GM18511 (cell line): ENCODE measurements around the gene LMAN2L.
"Not testable (repeated sequence)": the region's sequence is repeated elsewhere in the genome, so short reads cannot be mapped to it uniquely, and the experiment has no call there.

ENCODE experiments used
- ATAC-seq: cut with Tn5 transposase; IDR thresholded peaks from one replicate; pipeline ENCODE4 v1.9.1; 2021; ENCODE audit warnings: mild to moderate bottlenecking, moderate library complexity; ENCODE audit not compliant: unreplicated experiment

The LMAN2L gene

DNA sequence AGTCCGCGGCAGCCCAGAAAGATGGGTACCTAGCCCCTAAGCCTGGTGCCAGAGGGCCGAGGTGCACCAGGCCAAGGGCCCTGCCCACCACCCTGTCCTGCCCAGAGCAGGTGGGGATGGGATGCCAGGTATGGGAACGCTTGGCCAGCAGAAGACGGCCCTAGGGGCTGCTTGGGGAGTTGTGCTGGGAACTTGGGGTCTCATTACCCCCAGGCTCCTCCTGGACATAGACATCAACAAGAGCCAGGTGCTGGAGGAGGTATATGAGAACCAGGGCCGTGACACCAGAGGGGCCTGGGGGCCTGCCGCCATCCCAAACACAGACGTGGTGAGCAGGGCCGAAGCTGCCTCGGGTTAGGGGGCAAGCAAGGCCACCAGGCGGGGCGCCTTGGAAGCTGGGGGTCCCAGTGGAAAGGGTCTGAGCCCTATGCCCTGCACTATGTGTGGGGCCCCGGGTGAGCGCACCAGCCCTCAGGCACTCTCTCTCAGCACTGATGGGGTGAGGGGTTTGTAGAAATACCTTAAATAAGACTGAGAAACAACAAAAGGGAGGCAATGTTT, 50.4 kb downstream of the LMAN2L start:
- no peak for ATAC-seq

DNA sequence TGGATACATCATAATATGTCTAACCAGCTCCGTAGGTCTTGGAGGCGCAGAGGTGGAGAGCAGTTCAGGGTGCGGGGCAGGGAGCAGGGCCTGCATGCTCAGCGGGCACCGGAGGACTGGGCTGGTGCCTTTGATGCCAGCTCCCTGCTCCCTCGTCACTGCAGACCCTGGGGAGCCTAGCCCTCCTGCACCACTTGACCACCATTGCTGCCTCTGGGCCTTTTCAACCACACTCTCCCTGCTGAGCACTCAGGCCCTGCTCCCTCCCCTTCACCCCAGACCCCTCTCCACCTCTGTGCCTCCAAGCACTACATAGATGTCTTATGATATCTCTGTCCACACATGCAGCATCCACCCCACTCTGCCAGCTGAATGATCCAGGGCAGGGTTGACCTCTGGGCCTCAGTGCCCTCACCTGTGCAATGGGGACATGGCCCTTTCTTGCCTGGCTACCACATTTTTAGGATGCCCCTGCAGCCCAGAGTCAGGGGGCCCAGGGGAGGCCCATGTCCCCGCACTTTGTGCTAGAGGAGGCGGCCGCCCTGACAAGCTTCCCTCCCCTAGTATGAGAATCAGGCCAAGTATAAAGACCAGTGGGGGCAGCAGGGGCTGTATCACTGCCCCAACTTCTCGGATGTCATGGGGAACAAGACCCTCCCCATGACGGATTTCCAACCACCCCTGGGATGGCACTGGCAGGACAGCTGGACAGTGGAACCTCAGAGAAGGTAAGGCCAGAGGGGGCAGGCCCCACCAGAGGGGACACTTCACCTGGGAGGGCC, 51.0 kb downstream of the LMAN2L start:
- ATAC-seq, result no peak

DNA sequence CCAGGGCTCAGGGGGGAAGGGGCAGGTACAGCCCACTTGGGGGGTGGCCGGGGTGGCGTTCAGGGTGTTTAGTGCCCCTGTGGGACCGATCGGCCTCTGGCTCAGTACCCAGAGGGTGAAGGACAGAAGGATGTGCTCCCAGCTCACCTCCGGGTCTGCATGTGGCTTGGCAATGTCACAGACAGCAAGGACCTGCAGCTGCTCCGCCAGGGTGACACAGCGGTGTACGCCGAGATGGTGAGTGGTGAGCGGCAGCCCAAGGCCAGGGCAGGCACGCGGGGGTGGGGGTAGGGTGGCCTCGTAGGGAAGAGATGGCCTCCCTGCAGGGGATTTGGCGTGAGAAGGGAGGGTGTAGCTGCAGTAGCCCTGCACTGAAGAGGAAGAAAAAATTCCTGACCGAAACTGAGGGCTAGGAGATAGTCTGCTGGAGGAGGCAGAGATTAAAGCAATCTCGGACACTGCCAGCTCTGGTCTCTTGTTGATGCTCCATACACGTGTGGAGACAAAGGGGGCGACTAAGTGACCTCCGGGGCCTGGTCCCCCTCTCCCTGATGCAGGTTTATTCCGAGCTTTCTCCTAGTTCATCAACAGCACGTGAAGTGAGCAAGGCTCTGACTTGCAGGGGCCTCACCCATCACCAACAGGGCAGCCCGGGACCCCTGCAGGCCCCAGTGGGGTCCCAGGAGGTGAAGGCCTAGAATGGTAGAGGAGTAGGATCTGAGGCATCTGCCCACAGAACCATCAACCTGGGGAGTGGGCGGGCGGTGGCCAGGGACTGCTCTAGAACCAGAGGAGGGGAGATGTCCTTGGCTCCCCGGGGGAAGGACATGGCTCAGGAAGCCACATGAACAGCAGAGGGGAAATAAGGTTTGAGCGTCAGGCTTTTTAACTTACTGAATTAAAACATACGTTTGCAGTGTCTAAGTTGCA, 51.9 kb downstream of the LMAN2L start:
- no peak for ATAC-seq

DNA sequence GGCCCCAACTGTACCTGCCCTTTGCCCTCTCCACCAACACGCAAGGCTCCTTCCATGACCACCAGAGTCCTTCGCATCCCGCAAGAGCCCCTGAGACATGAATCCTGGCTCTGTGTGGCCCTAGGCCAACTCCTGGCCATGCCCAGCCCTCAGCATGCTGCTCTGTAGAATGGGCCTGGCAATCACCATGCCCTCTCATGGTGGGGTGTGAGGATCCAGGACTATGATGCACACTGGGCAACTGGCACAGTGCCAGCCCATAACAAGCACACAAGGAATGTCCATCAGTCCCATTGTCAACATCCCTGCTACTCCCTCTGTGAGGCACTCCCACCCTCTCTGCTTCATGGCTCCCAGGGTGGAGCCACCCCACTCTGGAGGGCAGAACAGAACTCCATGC, 52.6 kb downstream of the LMAN2L start:
- no peak for ATAC-seq

DNA sequence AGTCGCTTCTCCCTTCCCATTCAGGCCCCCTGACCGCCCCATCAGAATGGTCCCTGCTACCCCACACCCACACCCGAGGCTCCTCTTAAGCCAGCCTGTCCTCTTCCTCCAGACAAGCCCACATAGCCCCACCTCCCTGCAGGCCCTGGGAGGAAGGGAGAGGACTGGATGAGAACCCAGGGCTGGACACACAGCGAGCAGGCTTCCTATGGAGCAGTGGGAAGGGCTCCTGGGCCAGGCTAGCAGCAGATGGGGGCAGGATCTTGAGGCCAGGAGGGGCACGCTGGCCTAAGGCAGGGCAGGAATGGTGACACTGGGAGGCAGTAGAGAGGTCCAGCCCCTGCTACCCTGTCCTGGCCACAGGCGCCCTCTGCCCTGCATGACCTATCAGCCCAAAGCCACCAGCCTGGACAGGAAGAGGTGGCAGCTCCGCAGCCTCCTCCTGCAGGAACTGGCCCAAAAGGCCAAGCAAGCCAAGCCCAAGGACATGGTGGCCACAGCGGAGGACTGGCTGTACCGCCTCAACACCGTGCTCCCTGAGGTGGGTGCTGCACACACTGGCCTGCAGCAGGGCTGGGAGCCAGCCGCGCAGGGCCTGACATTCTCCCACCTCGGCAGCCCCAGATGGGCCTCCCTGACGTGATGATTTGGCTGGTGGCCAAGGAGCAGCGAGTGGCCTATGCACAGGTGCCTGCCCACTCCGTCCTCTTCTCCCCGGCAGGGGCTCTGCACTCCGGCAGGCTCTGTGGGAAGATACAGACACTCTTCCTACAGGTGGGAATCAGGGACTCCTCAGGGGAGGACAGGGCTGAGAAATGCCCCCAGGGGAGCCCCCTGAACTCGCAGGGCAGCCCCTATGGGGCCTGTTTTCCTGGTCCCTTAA, 54.0 kb downstream of the LMAN2L start:
- ATAC-seq, result no peak

DNA sequence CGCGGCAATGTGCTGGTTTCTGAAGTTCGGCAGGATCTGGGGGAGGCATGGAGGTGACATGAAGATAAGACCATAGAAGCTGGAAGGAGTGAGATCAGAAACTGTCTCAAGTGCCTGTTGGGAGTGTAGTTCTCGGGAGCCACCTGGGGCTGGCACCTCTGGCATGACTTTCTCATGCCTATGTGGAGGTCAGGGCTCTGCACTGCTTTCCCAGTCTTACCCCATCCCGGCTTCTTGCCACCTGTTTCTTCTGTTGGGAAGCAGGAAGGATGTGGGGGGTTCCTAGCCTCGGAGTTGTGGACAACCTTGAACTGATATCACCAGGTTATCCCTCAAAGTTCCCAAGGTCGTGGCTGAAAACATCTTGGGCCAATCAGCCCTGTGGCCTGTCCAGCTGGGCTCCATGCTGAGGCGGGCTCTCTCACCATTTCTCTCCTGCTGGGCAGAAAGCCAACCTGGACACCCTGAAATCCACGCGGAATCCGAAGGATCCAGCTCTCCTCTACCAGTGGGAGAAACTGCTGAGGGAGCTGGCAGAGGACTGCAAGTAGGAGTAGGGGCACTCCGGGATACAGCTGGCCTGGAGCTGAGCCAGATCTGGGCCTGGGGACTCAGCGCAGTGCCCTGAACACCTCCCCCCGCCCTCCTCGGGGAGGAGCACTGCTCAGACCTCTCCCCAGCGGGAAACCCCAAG, 54.8 kb downstream of the LMAN2L start:
- ATAC-seq, result no peak

DNA sequence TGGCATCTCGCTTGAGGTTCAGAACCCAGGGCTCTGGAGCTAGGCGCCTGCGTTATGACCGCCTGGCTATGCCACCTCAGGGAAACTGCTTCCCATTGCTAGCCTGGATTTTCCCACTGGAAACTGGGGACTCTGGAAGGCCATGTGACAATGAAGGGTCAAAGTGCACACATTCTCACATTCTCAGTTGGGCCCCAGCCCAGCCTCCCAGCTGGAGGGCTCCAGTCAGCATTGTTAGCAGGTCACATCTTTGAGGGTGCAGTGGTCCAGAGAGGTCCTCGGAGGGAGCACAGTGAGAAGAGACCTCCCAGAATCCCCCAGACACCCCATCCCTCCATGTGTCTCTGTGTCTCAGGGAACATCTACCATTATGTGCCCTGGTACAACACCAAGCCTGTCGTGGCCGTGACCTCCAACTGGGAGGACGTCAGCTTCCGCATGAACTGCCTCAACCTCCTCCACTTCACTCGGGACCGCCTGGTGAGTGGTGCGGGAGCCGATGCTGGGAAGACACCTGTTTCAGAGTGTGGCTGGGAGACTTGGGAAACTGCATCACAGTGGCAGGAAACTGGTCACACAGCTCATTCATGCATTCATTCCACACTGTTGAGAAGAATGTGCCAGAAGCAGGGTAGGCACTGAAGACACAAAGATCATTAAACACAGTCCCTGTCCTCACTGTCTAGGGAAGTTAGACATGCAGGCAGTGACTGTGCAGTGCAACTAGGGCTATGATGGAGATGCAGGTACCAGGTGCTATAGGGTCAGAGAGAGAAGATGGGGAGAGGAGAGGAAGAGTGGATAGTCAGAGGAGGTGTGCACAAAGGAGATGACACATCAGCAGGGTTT, 55.7 kb downstream of the LMAN2L start:
- no peak for ATAC-seq

DNA sequence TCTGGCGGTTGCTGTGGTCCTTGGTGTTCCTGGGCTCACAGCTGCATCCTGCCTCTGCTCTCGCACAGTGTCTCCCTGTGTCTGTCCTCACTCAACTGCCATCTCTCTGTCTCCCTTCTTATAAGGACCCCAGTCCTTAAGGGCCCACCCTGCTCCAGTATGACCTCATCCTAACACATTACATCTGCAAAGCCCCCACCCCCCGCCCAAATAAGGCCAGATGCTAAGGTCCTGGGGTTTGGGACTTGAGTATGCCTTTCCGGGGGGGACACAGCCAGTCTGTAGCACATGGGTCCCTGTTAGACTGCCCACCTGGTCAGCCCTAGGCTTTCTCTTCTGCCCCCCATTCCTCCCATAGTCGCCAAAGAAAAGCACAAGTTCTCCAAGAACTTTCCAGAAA, 56.6 kb downstream of the LMAN2L start:
- no peak for ATAC-seq

DNA sequence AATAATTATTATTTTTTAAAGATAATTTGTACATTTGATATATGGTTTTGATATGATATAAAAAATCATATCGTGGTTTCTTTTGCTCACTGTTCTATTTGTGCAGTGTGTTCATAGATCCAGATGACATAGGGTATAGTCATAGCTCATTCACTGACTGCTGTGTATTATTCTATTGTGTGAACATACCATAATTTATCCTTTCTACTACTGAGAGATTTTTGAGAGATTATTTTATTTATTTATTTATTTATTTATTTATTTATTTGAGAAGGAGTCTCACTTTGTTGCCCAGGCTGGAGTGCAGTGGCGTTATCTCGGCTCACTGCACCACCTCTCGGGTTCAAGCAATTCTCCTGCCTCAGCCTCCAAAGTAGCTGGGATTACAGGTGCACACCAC, 58.3 kb downstream of the LMAN2L start:
- no peak for ATAC-seq

DNA sequence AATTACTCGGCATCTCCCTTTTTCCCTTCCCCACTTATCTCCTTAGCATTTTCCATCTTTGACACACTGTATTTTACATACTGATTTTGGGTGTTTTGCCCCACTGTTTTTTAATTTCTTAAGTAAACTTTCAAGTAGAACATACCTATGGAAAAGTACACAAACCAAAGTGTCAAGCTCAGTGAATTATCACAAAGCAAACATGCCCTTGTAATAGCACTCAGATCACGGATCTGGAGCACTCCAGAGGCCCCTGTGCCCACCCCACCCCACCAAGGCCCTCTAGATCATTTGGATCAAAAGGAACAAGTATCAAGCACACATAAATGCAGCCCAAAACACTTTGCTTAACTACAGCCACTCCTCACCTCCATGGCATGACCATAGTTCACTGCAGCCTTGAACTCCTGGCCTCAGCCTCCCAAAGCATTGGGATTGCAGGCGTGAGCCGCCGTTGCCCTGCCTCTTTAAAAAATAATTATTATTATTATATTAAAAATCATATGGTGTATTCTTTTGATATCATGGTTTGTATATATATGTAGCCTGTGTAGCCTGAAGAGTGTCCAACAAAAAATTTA, 59.2 kb downstream of the LMAN2L start:
- no peak for ATAC-seq

DNA sequence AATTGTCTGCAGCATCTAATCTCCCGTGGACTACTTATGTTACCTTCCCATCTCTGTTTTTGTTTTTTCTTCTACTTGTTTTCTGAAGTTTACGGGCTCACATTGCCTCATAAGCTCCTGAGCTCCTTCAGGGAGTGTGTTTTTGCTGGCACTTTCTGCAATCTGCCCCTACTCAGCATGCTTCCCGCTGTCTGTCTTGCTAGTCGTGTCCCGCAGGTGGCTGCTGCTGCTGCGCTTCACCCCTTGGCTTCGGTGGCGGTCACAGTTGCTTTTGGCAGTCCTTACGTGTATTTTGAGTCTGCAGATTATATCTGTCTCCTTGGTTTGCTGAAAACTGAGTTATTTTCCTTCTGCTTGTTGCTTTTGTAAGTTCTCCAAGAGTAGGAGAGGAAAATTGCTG, 60.0 kb downstream of the LMAN2L start:
- ATAC-seq, result no peak

DNA sequence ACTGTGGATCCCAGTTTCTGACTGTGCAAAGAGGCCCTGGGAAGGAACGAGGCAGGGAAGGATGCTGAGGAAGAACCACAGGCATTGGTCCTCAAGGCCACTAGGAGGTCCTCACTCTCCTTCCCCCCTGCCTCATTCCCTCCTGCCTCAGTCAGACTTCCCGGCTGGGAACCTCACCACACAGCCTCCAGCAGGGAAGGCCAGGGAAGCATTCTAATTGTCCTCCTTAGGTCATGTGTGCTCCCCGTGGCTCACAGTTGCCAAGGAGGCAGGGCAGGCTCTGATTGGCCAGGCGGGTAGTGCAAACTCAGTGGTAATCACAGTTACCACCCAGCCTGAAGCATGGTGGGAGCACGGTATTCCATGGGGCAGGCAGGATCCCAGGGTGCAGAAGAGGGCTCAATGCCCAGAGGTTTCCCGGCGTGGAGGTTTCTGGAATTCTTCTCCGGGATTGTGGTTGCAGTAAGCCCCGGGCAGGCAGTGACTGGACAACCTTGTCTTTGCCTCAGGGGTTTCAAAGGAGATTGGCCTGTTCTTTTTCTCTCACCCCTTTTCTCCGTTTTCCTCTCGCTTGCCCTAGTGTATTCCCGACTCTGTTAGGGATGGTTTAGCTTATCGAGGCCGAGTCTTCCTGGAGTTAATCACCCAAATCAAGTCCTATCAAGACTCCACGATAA, 70.2 kb downstream of the LMAN2L start:
- no peak for ATAC-seq

DNA sequence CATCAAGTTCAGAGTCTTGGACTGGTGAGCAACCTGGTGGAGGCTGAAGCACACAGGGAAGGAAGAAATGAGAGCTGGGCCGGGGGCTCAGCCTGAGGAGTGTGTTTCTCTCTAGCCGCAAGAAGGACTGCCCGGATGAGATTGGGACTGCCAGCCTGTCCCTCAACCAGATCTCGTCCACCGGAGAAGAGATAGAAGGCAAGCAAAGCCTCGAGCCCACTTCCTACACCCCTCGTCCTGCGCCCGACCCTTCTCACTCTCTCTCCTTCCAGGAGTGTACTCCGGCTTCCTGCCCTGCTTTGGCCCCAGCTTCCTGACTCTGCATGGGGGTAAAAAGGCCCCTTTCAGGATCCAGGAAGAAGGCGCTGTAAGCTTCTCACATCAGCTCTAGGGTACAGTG, 71.1 kb downstream of the LMAN2L start:
- ATAC-seq, result no peak

DNA sequence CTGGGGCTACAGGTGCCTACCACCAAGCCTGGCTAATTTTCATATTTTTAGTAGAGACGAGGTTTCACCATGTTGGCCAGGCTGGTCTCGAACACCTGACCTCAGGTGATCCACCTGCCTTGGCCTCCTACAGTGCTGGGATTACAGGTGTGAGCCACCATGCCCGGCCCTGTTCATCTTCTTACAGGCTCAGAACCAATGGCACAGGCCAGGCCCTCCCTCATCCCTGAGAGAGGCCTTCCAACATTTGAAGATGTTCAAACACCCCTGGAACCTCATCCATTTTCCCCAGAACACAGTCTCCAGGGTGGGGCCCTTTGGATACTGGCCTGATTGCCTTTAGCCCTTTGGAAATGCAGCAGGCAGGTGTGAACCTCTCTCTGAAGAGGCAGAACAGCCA, 74.1 kb downstream of the LMAN2L start:
- ATAC-seq, result not testable (repeated sequence)

DNA sequence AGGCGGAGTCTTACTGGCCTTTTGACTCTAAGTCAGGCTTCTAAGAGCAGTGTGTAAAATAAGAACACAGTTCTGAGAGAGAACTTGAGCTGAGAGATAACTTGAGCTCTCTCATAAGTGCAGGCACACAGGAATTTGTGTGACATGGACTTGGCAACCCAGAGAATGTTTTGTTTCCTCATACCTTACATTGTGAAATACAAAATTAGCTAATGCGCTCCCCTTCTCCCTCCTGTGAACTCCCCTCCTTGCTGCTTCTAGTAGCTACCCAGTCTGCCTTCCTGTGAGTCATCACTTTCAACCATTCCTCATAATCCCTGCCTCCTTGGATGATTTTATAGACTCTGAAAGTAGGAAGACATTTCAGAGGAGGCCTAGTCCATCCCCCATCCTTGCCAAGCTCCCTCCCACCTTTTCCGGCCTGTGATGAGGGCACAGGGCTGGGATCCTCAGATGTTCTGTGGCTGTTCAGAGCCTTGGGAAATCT, 74.7 kb downstream of the LMAN2L start:
- ATAC-seq, result no peak

DNA sequence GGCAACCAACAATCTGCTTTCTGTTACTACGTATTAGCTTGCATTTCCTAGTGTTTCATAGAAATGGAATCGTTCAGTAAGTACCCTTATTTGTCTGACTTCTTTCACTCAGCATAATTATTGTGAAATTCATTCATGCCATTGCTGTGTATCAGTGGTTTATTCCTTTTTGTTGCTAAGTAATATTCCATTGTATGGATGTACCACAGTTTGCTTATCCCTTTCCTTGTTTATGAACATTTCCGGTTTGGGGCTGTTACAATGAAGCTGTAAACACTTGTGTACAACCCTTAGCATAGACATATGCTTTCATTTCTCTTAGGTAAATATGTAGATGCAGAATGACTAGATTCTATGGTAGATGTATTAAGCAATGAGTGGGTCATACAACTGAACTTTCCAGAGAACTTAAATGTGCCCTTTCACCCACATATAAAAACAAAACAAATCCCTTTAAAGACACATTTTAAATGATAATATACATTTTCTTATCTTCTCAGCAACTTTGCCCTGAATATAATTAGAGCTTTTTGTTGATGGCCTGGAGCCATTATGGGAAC, 75.4 kb downstream of the LMAN2L start:
- no peak for ATAC-seq

DNA sequence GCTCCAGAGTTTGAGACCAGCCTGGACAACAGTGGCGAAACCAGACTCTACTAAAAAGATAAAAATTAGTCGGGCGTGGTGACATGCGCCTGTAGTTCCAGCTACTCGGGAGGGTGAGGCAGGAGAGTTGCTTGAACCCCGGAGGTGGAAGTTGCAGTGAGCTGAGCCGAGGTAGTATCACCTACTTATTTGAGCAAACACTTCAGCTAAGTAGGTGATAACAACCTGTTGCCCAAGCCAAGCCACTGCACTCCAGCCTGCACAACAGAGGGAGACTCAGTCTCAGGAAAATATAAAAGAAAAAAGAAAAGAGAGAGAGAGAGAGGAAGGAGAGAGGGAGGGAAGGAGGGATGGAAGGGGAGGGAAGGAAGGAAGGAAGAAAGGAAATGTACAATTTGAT, 76.0 kb downstream of the LMAN2L start:
- no peak for ATAC-seq

DNA sequence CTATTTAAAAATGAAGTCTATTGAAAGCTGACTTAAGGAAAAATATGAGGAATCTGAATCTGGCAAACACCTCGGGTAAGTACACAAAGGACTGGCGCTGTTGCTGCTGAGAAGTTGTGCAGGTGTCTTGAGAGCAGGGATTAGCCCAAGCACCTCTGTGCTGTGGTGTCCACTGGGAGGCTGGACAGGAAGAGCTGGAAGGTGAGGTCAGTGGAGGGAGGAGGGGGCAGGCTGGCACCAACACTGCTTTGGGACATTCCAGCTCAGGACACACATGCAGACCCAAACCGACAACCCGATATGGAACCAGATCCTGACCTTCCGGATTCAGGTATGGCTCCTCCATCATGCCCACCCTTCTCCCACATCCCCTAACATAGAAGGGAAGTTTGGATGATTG, 76.7 kb downstream of the LMAN2L start:
- no peak for ATAC-seq
